Forelimb muscle (tissue), 1 donor: ENCODE measurements around the gene GSTA5. TPM values are rescaled to one million over a fixed set of nuclear protein-coding genes. Genes with fewer than 3 reads are reported as not detected.
"Not testable (repeated sequence)": the region's sequence is repeated elsewhere in the genome, so short reads cannot be mapped to it uniquely, and the experiment has no call there.

Experiments
- DNase-seq: peaks from one replicate; pipeline ENCODE4 v3.0.0-alpha.2; 2013; ENCODE audit warnings: low read depth
- polyA plus RNA-seq: library from polyadenylated mRNA; unstranded; fragments of 120-200 nt; gene quantifications from one replicate; pipeline ENCODE4 v1.2.1, GENCODE V29; 2013; ENCODE audit not compliant: insufficient read length

The GSTA5 gene
- polyA plus RNA-seq, 1 donor = not detected

GRCh38 chr6:52789658-52790057 is 51.0 kb downstream of the GSTA5 start:
- DNase-seq = not testable (repeated sequence)

- DNase-seq = no peak
Measured at GRCh38 chr6:52788478-52788877, 52.1 kb downstream of the GSTA5 start.

GRCh38 chr6:52787917-52788316 is 52.7 kb downstream of the GSTA5 start:
- no peak for DNase-seq

- no peak for DNase-seq
Measured at GRCh38 chr6:52786249-52786956, 54.2 kb downstream of the GSTA5 start.

- DNase-seq = not testable (repeated sequence)
Measured at GRCh38 chr6:52782696-52783274, 57.8 kb downstream of the GSTA5 start.

- DNase-seq = not testable (repeated sequence)
Measured at GRCh38 chr6:52782209-52782608, 58.4 kb downstream of the GSTA5 start.

Other genes with a start within 250 kb of the GSTA5 start
- 14.5 TPM for gene TMEM14A, start 169.7 kb downstream of the GSTA5 start, polyA plus RNA-seq
- not detected for gene GSTA2, start 77.3 kb downstream of the GSTA5 start, polyA plus RNA-seq
- gene GSTA1, start 37.0 kb downstream of the GSTA5 start, polyA plus RNA-seq = not detected
- gene GSTA3, start 68.9 kb upstream of the GSTA5 start, polyA plus RNA-seq = not detected
- 47.5 TPM for gene GSTA4, start 154.5 kb upstream of the GSTA5 start, polyA plus RNA-seq
- gene CILK1, start 221.0 kb upstream of the GSTA5 start, polyA plus RNA-seq = 10.6 TPM
- 72.6 TPM for gene FBXO9, start 224.6 kb upstream of the GSTA5 start, polyA plus RNA-seq